Mesodermal cell (in vitro differentiated cells): Measurements from ENCODE around the gene PON3.

Source experiments
- H3K27ac ChIP-seq: 2 replicates; pipeline ENCODE4 v1.7.0; 2013; ENCODE audit warnings: mild to moderate bottlenecking, low read depth, low read length, moderate library complexity; ENCODE audit not compliant: severe bottlenecking
- H3K36me3 ChIP-seq: 2 replicates; pipeline ENCODE4 v1.7.1; 2013; ENCODE audit warnings: mild to moderate bottlenecking, low read length, moderate library complexity; ENCODE audit not compliant: control insufficient read depth, insufficient read depth
- H3K4me1 ChIP-seq: one replicate; pipeline ENCODE4 v1.7.1; 2013; ENCODE audit warnings: mild to moderate bottlenecking, low read length; ENCODE audit not compliant: insufficient read depth, control insufficient read depth, poor library complexity, severe bottlenecking
- H3K4me3 ChIP-seq: 2 replicates; pipeline ENCODE4 v1.7.0; 2013; ENCODE audit warnings: low read length, control low read depth, mild to moderate bottlenecking; ENCODE audit not compliant: insufficient read depth, poor library complexity, severe bottlenecking; ENCODE audit errors: extremely low read depth
- H3K9me3 ChIP-seq: 2 replicates; pipeline ENCODE4 v1.7.1; 2013; ENCODE audit warnings: mild to moderate bottlenecking, low read length, moderate library complexity; ENCODE audit not compliant: control insufficient read depth
- WGBS, 2 experiments: methylation state at CpG; one replicate each; pipeline ENCODE4 v1.1.5; 2013; ENCODE audit warnings: missing lambda C conversion rate in 2 of 2; ENCODE audit not compliant: insufficient coverage in 2 of 2; 5-methylcytosine and 5-hydroxymethylcytosine counted together

The PON3 gene

DNA sequence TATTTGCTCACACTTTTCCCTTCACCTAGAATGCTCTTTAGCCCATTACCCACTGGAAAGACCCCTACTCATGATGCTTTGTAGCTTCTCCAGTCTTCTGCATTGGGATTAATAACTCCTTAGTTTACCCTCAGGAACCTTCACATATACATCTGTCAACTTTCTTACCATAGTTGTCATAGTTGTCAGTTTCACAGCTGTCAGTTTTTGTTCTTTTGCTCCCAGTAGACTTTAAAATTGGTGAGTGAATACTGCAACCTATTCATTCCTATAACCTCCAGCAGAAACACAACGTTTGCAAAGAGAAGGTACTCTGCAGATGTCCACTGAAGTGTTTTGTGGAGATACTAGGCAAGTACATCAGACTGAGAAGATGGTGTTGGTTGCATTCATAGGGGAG, 74.5 kb downstream of the PON3 start:
- Histone ChIP-seq H3K9me3 (no peaks in the 10 kb centered on the region), H3K27ac (no peak overlapping the region), H3K4me1 (no peaks in the 10 kb centered on the region), H3K4me3 (no peak overlapping the region), H3K36me3 (no peaks in the 10 kb centered on the region)
- WGBS, 2 experiments: no CpG with 5 or more reads among the region's 1 CpG

DNA sequence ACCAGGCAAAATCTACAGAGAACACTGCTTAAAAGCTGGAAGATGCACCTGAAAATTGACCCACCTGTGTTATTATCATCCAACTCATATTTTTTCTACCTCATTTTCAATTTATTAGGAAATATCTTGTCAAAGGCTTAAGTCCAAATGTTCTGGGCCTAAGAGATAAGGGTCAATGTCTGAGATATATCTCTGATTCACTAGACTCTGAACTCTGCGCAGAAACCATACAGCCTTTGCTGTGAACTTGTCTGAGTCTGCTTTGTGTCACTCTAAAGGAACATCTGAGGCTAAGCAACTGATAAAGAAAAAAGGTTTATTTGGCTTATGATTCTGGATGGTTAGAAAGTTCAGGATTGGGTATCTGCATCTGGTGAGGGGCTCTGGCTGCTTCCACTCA, 75.5 kb downstream of the PON3 start:
- WGBS, 2 experiments: 86 to 100% methylated on average over 1 of the region's 1 CpG
- Histone ChIP-seq H3K9me3 (no peaks in the 10 kb centered on the region), H3K27ac (no peak overlapping the region), H3K36me3 (no peaks in the 10 kb centered on the region), H3K4me1 (no peaks in the 10 kb centered on the region), H3K4me3 (no peak overlapping the region)

DNA sequence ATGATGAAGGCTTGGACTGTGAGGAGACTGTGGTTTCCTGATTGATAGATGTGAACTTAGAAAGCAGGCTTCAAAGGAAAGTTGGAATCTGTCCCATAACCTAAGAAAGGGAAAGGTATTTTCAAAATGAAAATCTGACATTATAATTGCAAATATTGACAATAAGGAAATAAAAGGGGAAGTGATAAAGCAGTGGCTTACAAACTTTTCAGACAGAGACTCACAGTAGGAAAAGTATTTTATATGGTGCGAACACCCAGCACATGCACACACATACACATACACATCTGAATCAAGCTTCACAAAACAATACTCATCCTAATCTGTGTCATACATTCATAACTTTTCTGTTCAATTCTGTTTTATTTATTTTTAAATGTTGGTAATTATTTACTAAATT, 76.6 kb downstream of the PON3 start:
- no CpG with 5 or more reads among the region's 1 CpG for WGBS, 2 experiments
- Histone ChIP-seq H3K36me3 (no peaks in the 10 kb centered on the region), H3K9me3 (no peaks in the 10 kb centered on the region), H3K27ac (no peak overlapping the region), H3K4me3 (no peak overlapping the region), H3K4me1 (no peaks in the 10 kb centered on the region)

DNA sequence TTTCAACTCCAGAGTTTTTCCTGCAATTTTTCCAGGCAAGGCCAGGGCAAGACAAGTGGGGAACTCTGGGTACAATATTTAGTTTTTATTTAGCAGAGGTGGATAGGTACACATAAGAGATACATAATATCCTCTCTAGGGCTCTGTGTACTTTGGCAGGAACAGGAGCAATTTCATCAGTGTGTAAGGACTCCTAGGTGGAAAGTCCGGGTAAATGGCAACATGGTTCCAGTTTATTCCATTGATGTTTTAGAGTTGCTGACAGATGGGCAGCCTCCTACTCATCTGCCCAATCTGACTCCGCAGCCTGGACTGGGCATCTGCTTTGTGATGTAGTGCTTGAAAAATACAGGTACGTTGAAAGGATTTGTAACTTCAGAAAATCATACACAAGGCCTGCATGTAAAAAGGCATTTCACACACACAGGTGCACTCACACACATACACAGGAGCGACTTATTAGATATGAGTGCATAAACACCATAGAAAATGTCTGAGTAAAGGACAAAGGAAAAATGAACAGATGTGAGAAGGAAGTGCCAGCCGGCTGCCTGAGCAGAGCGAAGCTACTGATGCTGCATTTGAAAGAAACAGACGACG, 77.6 kb downstream of the PON3 start:
- Histone ChIP-seq H3K4me1 (no peaks in the 10 kb centered on the region), H3K9me3 (no peaks in the 10 kb centered on the region), H3K36me3 (no peaks in the 10 kb centered on the region), H3K4me3 (no peak overlapping the region), H3K27ac (no peak overlapping the region)
- WGBS, 2 experiments: 80 to 100% methylated on average over 1 of the region's 8 CpGs

DNA sequence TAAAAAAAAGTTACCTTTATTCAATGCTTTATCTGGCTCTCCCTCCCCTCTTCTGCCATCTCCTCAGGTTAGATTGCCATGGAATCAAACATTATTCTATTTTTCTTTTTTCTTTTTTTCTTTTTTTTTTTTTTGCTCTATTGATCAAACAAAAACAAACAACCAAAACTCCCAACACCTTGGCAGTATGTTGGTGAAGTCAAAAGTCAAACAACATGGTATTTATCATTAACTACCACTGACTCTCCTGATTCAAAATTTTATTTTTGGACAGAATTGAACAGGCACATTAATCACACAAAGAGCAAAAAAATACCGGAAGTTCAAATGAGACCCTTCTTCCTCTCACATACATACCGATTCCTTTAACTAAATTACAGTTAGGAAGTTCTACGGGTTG, 78.2 kb downstream of the PON3 start:
- H3K9me3 ChIP-seq: no peaks in the 10 kb centered on the region
- H3K4me1 ChIP-seq: no peaks in the 10 kb centered on the region
- H3K4me3 ChIP-seq: no peak overlapping the region
- no peak overlapping the region for H3K27ac ChIP-seq
- no CpG with 5 or more reads among the region's 3 CpGs for WGBS, 2 experiments
- no peaks in the 10 kb centered on the region for H3K36me3 ChIP-seq

DNA sequence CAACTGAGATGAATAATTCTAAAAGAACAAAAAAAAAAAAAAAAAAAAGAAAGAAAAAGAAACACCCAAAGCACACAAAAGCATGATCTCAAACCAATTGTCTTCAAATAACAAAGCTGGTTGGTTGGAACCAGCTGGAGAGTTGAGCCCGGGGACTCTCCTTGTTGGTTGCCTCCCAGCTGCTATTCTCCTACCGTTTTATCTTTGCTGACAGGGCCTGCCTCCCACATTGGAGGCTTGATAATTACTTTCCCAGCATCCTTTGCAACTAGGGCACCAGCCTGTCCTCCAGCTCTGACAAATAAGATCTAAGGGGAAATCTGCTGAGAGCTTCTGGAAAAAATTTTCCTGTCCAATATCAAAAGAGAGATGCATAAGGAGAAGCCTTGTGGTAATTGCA, 78.6 kb downstream of the PON3 start:
- H3K4me1 ChIP-seq: no peaks in the 10 kb centered on the region
- no peak overlapping the region for H3K27ac ChIP-seq
- H3K4me3 ChIP-seq: no peak overlapping the region
- no peaks in the 10 kb centered on the region for H3K36me3 ChIP-seq
- H3K9me3 ChIP-seq: no peaks in the 10 kb centered on the region
- WGBS, 2 experiments: 50 to 70% methylated on average over 1 of the region's 2 CpGs

DNA sequence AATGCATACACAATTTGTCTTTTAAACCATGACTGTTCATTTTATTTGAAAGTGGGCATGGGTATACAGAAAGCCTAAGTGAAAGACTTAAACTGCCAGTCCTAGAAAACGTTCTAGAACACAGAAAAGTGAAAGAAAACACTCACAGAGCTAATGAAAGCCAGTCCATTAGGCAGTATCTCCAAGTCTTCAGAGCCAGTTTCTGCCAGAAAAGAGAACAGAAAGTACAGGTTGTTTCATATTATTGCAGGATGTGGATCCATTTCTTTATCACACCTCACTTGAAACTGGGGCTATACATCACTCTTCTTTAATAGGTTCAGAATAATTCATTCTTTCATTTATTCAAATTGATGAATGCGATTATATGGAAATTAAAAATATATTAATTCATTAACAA, 79.6 kb downstream of the PON3 start:
- no peaks in the 10 kb centered on the region for H3K9me3 ChIP-seq
- no peak overlapping the region for H3K4me3 ChIP-seq
- no CpG with 5 or more reads among the region's 2 CpGs for WGBS, 2 experiments
- H3K36me3 ChIP-seq: no peaks in the 10 kb centered on the region
- H3K4me1 ChIP-seq: no peaks in the 10 kb centered on the region
- H3K27ac ChIP-seq: no peak overlapping the region

DNA sequence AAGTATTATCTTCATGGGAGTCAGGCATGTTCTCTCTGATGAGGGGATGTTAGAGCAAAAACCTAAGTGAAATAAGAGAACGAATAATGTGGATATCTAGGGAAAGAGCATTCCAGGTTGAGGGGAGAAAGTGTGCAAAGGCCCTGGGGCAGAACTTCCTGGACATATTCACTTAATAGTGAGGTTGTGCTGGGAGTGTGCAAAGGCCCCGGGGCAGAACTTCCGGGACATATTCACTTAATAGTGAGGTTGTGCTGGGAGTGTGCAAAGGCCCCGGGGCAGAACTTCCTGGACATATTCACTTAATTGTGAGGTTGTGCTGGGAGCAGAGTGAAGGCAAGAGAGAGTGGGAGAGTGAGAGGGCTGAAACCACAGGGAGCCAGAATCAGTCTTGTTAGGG, 83.6 kb downstream of the PON3 start:
- Histone ChIP-seq H3K36me3 (no peaks in the 10 kb centered on the region), H3K4me1 (no peaks in the 10 kb centered on the region), H3K9me3 (no peaks in the 10 kb centered on the region), H3K27ac (no peak overlapping the region), H3K4me3 (no peak overlapping the region)
- 95 to 100% methylated on average over 2 to 4 of the region's 4 CpGs for WGBS, 2 experiments

DNA sequence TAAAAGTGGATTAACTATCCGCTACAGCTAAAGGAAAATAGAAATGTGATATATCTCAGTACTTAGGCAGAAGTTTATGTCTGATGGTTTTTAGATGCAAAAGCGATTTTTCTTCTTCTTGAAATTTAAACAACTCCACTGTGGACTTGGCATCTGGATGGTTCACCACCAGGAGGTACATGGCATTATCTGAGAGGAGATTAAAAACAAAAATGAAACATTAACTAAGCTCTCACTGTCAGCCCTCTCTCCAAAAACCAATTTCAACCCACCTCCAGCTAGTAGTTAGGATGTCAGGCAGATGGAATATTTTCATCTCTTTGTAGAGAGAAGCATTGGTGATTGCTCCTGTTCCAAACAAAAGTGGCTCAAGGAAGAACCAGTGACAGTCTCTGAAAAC, 84.8 kb downstream of the PON3 start:
- H3K4me1 ChIP-seq: no peaks in the 10 kb centered on the region
- no peak overlapping the region for H3K4me3 ChIP-seq
- no peaks in the 10 kb centered on the region for H3K9me3 ChIP-seq
- no peaks in the 10 kb centered on the region for H3K36me3 ChIP-seq
- no peak overlapping the region for H3K27ac ChIP-seq
- WGBS, 2 experiments: 80% methylated on average over 1 of the region's 2 CpGs; no CpG with 5 or more reads in 1 of the 2 experiments

DNA sequence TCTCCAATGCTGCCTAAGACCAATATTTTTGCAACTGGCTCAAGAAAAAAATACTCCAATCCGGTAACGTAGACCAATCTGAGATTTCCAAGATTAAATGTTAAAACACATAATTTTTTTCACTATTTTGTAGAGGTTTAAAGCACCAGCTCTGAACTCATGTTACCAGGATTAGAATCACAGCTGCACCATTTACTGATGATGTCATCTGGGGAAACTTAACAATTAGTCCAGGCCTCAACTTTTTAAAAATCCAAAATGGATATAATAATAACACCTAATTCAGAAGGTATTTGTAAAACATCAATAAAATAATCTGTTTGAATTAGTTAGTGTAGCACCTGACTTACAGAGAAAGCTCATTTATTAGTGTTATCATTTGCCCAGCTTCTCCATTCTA, 86.2 kb downstream of the PON3 start:
- Histone ChIP-seq H3K4me1 (no peaks in the 10 kb centered on the region), H3K27ac (no peak overlapping the region), H3K4me3 (no peak overlapping the region), H3K9me3 (no peaks in the 10 kb centered on the region), H3K36me3 (no peaks in the 10 kb centered on the region)
- 92% methylated on average over 2 of the region's 2 CpGs; no CpG with 5 or more reads in 1 of the 2 experiments for WGBS, 2 experiments
